HG02870 (cell line): ENCODE data around the gene TMEM94.
"Not testable (repeated sequence)": the region's sequence is repeated elsewhere in the genome, so short reads cannot be mapped to it uniquely, and the experiment has no call there.

Source experiments
- ATAC-seq: cut with Tn5 transposase; IDR thresholded peaks from one replicate; pipeline ENCODE4 v1.9.1; 2021; ENCODE audit warnings: mild to moderate bottlenecking, moderate library complexity; ENCODE audit not compliant: unreplicated experiment

Gene TMEM94

DNA sequence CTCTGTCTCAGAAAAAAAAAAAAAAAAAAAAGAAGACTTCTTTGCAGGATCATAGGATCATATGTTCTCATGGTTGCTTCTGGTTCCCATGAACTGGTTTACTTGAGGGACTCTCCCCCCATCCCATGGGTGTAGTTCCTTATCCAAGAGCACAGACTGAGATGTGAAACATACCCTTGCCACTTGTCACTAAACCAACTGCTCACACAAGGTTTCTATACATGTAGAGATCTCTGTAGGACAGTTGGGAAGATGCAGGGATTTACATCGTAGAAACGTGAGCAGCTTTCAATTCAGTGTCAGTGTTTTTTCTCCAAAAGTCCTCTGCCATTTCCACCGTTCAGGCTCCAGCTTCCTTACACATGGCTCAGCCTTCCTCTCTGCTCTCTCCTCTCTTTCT is 11.1 kb upstream of the TMEM94 start:
- no peak for ATAC-seq

DNA sequence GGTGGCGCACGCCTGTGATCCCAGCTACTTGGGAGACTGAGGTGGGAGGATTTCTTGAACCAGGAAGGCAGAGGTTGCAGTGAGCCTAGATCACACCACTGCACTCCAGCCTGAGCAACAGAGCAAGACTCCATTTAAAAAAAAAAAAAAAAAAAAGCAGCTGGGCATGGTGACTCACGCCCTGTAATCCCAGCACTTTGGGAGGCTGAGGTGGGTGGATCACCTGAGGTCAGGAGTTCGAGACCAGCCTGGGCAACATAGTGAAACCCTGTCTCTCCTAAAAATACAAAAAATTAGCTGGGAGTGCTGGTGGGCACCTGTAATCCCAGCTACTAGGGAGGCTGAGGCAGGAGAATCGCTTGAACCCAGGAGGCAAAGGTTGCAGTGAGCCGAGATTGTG is 10.5 kb upstream of the TMEM94 start:
- ATAC-seq: not testable (repeated sequence)

DNA sequence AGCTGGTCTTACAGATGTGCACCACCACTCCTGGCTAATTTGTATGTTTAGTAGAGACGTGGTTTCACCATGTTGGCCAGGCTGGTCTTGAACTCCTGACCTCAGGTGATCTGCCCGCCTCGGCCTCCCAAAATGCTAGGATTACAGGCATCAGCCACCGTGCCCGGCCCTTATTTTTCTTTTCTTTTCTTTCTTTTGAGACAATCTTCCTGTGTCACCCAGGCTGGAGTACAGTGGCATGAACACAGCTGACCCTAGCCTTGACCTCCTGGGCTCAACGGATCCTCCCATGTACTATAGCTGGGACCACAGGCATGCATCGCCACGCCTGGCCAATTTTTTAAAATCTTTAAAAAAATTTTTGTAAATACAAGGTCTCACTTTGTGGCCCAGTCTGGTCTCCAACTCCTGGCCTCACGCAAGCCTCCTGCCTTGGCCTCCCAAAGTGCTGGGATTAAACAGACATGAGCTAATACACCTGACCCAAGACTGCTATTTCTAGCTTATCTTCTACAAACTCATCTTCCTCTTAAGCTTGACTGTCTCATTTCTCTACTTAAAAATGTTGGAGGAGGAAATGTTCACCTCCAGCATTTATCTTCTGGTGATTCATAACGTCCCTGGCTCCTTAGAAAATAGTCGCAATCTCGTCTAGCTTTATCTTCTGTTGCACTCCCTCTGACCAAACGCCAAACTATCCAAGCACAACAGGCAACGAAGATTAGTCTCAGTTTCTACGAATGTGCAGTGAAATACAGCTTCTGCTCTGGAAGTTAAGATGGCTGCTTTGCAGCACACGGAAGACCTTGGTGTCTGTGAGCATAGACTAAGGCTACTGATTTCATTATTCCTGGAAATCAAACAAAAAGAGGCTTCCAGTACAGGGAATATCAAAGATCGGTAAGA is 8.2 kb upstream of the TMEM94 start:
- ATAC-seq: no peak

DNA sequence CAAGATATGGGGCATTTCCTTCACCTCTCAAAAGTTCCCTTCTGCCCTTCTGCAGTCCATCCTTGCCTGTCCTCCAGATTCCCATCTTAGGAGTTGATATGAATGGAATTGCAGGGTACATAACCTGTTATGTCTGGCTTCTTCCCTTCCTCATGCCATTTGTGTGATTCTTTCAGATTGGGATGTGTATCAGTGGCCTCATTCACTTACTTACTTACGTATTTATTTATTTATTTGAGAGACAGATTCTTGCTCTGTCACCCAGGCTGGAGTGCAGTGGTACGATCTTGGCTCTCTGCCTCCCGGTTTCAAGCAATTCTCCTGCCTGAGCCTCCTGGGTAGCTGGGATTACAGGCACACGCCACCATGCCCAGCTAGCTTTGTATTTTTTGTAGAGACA is 6.2 kb upstream of the TMEM94 start:
- no peak for ATAC-seq

DNA sequence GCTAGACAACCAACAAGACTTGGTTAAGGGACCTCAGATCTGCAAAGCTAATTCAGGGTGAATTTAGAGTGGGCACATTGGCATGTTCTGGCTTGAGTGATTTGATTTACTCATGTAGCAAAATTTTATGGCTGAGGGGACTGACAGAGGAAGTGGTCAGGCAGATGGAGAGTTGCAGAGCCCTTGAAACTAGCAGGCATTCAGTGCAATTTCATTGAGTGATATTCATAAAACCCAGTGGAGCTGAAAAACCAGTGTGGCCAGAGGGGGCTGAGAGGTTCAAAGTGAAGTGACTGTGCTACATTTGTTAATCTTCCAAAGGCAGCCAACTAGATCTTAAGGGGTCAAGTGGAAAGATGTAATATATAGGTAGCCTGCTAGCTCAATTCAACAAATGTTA is 2.2 kb upstream of the TMEM94 start:
- ATAC-seq: no peak

DNA sequence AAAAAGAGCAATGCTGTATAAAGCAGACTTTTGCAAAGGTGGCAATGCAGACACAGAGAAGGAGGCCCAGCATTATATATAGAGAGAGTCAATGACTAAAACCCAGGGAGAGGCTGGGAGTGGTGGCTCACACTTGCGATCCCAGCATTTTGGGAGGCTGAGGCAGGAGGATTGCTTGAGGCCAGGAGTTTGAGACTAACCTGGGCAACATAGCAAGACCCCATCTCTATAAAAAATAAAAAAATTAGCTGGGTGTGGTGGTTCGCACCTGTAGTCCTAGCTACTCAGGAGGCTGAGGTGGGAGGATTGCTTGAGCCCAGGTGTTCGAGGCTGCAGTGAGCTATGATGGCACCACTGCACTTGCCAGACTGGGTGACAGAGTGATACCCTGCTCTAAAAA is 1.8 kb upstream of the TMEM94 start:
- ATAC-seq: not testable (repeated sequence)

DNA sequence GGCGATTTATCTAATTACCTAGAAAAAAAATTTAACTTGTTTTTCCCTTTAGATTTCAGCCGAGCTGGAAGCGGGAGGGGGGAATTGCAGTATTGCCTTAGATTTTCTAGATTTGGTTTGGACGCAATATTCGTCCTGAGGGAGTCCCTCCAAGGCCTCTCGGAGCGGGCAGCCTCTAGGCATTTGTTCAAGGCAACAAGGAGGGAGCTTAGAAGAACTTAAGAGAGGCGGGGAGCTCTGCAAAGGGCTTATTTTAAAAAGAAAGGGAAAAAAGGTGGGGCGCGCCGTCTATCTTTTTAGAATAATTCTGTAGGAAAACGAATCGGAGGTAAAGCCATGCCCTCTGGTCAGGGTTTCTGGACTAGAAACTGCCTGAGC is 407 bp upstream of the TMEM94 start:
- ATAC-seq: no peak

DNA sequence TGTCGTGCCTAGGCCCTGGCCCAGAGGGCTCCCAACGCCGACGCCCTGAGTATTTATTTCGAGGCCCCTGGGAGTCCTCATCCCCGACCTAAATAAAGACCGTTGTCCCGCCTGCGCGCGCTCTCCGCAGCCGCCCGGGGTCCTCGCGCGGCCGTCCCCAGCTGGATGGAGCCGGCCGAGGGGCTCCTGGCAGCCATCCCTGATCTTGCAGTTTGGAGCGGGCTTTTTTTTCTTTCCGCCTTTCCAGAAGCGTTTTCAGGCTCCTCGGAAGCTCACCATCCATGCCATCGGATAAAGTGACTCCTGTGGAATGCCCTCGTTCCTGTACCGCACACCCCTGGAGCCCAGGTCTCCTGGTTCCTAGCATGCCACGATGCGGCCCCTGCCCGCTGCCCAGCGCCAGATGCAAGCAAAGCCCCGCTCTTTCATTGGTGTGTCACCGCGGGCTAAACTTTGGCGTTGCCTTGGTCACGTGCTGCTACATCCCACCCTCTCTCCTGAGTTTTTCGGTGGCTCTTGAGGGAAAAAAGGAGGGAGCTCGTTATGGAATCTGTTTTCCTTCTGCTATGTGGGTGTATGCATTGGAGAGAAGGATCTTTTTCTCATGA is 716 bp downstream of the TMEM94 start:
- ATAC-seq: no peak

DNA sequence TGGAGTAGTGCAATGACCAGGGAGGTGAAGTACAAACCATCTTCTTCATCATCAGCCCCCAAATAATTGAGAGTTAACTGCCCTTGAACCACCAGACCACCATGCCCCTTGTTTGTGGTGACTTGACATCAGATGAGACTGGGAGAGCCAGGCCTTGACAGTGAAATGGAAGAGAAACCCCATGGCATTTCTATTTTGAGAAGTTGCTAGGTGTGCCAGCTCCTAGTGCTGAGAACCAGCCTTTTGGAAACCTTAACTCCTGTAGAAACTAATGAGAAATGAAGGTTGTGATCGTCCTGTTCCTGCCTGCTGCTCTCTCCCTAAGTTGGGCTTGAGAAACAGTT is 2.8 kb downstream of the TMEM94 start:
- ATAC-seq: no peak

DNA sequence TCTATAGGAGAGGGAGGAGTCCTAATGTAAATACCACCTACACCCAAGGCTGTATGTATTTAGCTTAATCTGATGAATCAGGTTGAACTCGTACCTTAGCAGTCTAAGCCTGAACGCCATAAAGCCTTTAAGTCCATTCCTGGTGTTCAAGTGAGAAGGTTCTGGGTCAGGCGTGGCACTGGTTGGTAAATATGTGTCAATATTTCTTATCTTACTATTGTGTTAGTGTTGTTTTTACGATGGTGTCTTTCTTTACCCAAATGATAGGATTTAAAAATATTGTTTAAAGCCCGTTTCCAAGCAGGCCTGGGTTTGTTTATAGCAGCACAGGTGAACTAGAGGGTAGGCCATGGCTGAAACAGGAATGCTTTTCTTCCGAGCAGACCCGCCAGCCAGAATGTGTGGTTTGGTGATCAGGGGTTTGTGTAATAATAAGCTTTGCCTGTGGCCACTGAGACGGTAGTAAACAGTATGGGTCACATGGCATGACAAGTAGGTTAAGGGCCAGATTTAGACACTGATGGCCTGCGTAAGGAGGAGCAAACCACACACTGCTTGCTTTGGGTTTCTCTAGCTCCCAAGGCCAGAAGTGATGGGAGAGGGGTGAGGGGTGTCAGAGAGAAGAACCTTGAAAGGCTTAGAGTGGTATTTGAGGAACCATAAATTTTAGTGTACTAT is 3.3 kb downstream of the TMEM94 start:
- no peak for ATAC-seq

DNA sequence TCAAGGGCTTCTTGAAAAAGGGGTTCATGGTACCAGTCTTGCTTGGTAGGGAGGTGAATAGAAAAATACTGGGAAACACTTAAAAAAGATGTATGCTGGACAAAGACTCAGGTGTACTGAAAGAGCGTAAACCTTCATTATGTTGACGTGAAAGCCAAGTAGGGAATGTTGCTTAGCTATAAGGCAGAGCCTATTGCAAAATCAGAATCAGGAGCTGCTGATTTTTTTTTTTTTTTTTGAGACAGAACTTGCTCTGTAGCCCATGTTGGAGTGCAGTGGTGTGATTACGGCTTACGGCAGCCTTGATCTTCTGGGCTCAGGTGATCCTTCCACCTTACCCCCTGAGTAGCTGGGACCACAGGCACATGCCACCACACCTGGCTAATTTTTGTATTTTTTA is 3.9 kb downstream of the TMEM94 start:
- no peak for ATAC-seq

DNA sequence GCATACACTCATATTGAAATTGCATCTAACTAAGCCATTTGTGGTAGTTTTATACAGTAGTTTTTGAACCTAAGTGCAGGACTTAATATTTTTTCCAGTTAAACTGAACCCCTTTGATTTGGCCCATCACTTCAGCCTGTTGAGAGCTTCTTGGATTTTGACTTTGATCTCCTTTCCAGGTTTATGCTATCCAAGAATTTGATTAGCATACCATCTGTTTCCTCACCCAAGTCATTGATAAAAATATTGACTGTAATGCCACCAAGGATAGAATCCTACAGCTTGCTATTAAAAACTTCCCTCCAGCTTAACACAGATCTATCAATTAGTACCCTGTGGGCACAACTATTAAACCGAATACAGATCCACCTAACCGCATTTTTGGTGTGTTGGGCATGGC is 7.2 kb downstream of the TMEM94 start:
- ATAC-seq: no peak

DNA sequence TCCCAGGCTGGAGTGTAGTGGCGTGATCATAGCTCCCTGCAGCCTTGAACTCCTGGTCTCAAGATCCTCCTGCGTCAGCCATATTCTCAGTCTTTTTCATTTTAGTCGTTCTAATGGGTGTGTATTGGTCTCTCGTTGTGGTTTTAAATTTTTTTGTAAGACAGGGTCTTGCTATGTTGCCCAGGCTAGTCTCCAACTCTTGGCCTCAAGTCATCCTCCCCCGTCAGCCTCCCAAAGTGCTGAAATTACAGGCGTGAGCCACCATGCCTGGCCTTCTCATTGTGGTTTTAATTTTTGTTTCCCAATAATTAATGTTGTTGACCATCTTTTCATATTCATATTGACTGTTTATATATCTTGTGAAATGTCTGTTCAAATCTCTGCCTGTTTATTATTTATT is 8.6 kb downstream of the TMEM94 start:
- ATAC-seq: no peak

DNA sequence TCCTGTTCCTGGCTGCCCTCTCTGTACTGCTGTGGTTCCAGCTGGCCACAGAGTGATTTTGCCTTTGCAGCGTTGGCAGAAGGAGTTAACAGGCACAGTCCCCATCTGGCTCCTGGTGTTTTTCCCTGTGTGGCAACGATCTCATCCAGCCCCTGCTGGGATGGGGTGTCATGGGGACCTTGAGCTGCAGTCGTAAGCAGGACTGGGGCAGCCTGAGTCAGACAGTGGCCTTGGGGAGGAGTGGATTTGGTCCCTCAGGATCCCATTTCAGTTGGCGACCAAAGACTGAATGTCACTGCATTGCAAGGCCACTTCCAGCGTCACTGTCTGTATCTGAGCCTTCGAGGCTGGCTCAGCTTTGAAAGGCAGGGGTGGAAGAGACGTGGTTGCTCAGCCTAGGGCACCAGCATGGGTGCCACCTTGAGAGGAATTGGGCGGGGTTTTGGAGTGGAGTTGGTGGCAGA is 11.9 kb downstream of the TMEM94 start:
- no peak for ATAC-seq

DNA sequence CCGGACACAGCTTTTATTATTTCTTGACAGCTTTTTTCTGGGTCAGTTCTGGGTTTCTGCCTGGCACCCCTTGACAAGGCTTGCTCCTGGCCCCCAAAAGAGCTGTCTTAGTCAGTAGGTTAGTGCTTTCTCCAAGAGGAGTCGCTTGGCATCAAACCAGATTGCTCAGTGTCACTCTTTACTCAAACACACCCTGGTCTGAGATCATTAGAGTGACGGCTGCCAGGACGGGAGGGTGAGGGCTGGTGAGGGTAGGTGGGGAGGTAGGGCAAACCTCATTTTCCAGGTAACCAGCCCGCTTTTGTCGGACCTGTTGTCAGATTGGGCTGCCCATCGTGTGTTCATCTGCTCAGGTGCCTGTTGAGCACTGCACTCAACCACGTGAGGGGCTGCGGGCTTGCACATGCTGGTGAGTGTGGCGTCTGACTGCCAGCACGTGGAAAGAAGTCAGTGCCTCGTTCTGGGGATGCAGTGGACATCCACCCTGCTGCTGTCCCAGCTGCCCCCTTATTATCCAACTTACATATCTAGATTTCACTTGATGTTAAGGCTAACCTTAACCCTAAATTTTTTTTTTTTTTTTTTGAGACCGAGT is 12.4 kb downstream of the TMEM94 start:
- ATAC-seq: no peak

DNA sequence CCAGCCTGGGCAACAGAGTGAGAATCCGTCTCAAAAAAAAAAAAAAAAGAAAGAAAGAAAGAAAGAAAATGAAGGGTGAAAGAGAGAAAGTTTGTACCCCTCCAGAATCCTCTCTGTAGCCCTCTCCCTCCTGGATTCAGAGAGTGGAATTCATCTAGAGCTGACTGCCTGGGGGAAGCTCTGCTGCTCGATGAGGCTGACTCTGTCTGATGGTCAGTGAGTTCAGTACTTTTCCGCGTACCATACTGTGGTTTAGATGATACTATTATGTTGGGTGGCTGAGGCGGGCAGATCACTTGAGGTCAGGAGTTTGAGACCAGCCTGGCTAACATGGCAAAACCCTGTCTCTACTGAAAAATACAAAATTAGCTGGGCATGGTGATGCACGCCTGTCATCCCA is 14.8 kb downstream of the TMEM94 start:
- ATAC-seq: no peak

DNA sequence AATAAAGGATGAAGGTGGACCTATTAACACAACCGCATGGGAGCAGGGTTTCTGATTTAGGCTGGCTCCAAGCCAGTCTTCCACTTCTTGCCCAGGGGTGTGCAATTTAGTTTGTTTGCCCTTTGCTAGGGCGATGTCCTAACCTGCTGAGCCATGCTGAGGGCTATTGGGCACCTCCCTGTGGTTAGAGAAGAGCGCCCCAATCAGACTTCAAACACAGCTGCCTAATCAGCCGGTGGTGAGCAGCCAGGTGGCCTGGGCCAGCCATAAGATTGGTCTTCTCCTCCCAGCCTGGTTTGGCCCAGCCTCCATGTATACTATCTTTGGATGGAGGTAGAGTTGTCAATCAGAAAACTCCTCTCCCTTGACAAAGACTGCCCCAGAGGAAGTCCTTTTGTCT is 15.7 kb downstream of the TMEM94 start:
- ATAC-seq: no peak

DNA sequence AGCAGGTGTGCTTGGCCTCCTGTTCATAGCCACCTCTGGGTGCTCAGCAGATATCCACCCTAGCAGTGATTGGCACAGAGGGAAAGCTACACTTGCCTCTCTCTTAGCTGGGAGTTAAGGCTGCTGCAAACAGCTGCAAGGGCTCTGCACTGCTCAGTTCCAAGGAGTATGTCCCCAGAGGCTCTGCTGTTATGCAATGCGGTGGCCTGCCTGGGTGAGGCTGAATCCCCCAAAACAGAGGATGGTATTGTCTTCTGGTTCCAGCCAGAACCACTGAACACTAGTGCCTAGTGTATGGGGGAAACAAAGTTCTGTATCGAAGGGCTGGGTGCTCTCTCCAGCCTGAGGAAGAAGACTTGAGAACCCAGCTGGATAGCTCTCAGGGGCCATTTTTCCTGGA is 16.8 kb downstream of the TMEM94 start:
- no peak for ATAC-seq

DNA sequence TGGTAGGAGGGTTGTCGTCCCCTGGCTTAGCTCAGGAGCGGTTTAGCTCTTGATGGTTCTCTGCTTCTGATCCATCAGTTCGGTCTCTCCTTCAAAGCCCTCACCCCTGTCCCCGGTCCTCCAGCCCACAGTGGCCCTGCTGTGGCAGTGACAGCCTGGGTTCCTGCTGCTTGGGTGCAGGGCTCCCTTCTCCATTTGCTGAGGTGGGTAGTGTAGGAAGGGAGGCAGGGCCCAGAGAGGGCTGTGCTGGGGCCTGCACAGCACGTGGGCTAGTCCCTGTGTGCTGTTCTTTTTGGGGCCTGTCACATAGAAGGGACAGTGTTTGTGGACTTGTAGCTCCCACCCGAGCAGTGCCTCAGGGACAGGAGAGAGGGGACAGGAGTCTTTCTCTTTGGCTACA is 18.3 kb downstream of the TMEM94 start:
- ATAC-seq: no peak

DNA sequence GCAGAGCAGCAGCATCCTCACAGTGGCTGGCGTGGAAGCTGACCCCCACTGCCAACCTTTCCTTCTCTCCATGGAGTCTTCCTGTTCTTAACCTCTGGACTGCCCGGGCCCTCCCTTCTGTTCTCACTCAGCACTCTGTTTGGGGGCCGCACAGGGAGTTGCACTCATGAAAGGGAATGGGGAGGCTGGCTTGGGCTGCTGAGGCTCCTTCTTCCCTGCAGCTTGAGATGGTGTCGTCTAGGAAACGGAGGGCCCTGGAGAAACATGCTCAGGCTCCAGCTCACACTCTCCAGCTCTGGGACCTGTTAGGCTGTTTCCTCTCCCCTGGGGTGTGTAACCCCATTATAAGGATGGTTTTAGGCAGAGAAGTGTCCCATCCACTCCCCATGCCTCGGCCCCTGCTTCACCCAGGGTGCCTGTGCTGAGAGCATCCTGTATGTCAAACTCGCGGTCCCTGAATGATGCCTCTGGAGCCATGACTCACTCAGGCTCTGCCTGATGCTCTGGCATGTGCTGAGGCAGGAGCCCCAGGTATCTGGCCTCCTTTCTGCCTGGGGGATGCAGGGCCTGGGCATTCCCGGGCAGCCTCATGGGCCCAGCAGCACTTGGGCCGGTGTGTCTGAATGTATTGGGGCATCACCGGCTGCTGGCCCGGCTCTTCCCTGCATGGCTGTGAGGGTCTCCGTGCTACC is 18.9 kb downstream of the TMEM94 start:
- no peak for ATAC-seq

DNA sequence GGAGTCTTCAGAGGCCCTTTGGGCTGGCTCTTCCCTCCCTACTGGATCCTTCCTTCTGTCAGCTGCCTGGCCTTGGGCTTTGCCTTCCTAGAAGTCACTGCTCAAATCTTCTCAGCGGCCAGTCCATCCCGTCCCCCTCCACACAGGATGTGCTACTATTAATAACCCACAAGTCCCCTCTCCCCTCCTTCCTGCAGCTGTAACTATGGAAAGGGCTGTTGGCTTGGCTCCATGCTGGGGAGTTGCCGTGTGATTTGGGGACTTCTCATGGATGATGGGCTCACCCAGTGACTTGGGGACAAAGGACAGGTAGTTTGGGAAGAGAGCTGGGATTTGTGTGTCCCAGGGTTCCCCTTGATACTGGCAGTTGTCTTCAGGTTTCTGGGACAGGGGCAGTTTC is 19.4 kb downstream of the TMEM94 start:
- ATAC-seq: no peak
